Hematopoietic multipotent progenitor cell treated with erythropoietin and hydrocortisone succinate and interleukin-3 and kit ligand, for 6 days (in vitro differentiated cells): ENCODE data around the gene ITGA11.
A peak's percentile ranks its signal among the peaks of the same experiment; 100 is the strongest.

Experiments
- DNase-seq: peaks from one replicate; pipeline ENCODE4 v3.0.0-alpha.2; 2015

ITGA11 gene

GRCh38 chr15:68348606-68349005 lies 83.4 kb downstream of the ITGA11 start:
- no peak for DNase-seq

GRCh38 chr15:68348081-68348480 lies 83.9 kb downstream of the ITGA11 start:
- peak; percentile 55 for DNase-seq

- DNase-seq = no peak
These were observed 84.6 kb downstream of the ITGA11 start for GRCh38 chr15:68347392-68347791.

- DNase-seq = no peak
These were observed 85.0 kb downstream of the ITGA11 start for GRCh38 chr15:68346979-68347378.

GRCh38 chr15:68345481-68345880 lies 86.5 kb downstream of the ITGA11 start:
- DNase-seq = no peak

GRCh38 chr15:68344600-68344999 lies 87.4 kb downstream of the ITGA11 start:
- no peak for DNase-seq

GRCh38 chr15:68343579-68344225 lies 88.3 kb downstream of the ITGA11 start:
- DNase-seq = no peak

- DNase-seq = no peak
These were observed 89.9 kb downstream of the ITGA11 start for GRCh38 chr15:68341760-68342725.

GRCh38 chr15:68340726-68341671 lies 91.0 kb downstream of the ITGA11 start:
- no peak for DNase-seq

GRCh38 chr15:68339481-68339880 lies 92.5 kb downstream of the ITGA11 start:
- no peak for DNase-seq

GRCh38 chr15:68337826-68338225 lies 94.1 kb downstream of the ITGA11 start:
- DNase-seq = no peak

- no peak for DNase-seq
These were observed 95.4 kb downstream of the ITGA11 start for GRCh38 chr15:68336516-68336915.

GRCh38 chr15:68335655-68336054 lies 96.3 kb downstream of the ITGA11 start:
- DNase-seq = no peak

- no peak for DNase-seq
These were observed 96.7 kb downstream of the ITGA11 start for GRCh38 chr15:68335251-68335650.

GRCh38 chr15:68334661-68335124 lies 97.3 kb downstream of the ITGA11 start:
- DNase-seq = no peak

GRCh38 chr15:68333775-68334470 lies 98.0 kb downstream of the ITGA11 start:
- no peak for DNase-seq

GRCh38 chr15:68332266-68332665 lies 99.7 kb downstream of the ITGA11 start:
- no peak for DNase-seq

GRCh38 chr15:68330901-68331300 lies 101.1 kb downstream of the ITGA11 start:
- no peak for DNase-seq

GRCh38 chr15:68330416-68330815 lies 101.5 kb downstream of the ITGA11 start:
- DNase-seq = no peak

GRCh38 chr15:68328964-68329363 lies 103.0 kb downstream of the ITGA11 start:
- no peak for DNase-seq

- DNase-seq = no peak
These were observed 103.5 kb downstream of the ITGA11 start for GRCh38 chr15:68328443-68328842.

- no peak for DNase-seq
These were observed 105.1 kb downstream of the ITGA11 start for GRCh38 chr15:68326711-68327354.
